ENCODE data around the gene SLC26A1.

The SLC26A1 gene

DNA sequence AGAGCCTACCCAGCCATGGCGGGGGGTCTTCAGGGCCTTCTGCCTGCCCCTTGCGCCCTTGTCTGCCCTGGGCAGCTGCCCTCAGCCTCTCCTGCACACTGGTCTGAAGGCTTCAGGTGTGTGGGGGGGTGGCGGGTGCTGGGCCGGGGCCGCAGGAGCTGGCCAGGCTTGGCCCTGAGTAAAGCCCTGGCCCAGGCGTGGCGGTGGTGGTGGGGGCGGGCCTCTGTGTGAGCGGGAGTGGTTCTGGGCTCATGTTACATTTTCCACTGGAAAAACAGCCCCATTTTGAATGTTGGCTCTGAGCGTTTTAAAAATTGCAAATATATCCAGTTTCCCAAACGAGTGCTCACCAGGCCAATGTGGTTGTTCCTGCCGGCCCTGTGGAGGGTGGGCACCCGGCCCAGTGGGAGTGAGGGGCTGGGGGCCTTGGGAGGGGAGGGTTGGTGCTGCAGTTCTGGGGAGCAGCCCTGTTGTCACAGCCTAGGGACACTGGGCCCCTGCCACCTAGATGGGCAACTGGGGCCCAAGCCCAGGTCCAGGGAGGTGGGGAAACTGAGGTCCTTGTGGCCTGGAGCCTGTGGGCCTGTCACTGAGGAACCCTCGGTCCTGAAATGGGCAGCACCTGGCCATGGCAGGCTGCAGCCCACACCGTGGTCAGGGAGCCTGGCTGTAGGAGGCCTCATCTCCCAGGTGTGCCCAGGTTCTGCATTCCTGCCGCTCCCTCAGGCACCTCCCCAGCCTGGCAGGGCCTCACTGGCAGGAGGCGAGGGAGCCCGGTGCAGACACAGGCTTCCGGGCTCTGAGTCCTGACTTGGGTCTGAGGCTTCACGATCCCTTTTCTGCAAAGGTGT is 46.5 kb upstream of the SLC26A1 start:
- CTCF ChIA-PET: no interaction called here
- no peak for DNase-seq (ENCODE audit: low read depth, low spot score)
- POLR2A ChIA-PET: no interaction called here
- TF ChIP-seq CTCF (IDR thresholded peaks at IDR 0.05; ENCODE audit: insufficient read depth, low read length, missing control alignments): no peak
- no peak overlapping the region for H3K4me3 ChIP-seq (ENCODE audit: low read depth, low read length)

- POLR2A ChIA-PET: no interaction called here
- H3K4me3 ChIP-seq (ENCODE audit: low read depth, low read length): no peak overlapping the region
- no peak for TF ChIP-seq CTCF (IDR thresholded peaks at IDR 0.05; ENCODE audit: insufficient read depth, low read length, missing control alignments)
- CTCF ChIA-PET: no interaction called here
- no peak for DNase-seq (ENCODE audit: low read depth, low spot score)
Measured at GRCh38 chr4:1038948-1039492, 45.8 kb upstream of the SLC26A1 start.

DNA sequence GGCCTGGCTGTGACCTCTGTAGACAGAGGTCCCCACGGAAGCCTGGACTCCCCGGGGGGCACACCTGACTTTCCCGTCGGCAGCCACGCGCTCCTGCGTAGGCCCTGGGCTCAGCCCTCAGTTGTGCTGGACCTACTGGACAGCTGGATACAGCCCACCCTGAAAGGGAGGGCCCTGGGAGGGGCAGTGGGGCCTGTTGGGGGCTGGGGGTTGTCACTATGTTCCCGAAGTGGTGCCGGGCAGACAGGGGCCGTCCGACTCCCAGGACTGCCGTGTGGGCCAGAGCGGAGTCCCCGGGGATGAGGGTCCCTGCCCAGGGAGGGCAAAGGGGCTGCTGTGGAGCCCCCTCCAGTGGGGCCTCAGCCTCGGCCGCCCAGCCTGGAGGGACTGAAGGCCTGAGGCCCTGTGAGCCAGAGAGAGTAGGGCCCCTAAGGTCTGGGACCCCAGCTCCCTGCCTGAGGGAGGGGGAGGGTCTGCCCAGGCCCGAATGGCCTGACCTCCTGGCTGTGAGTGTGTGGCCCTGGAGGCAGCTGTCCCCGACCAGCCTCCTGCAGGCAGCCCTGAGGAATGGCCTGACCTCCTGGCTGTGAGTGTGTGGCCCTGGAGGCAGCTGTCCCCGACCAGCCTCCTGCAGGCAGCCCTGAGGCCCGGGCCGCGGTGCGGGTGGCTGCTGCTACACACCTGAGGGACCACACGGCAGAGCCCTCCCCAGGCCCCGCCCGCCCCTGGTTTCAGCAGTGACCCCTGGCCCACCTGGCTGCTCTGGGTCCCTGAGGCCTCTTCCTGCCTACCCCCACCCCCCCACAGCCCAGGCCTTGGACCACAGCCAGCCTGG is 44.0 kb upstream of the SLC26A1 start:
- CTCF ChIA-PET: interaction anchor here (0.5 to 0.9 kb wide), 2 partner anchors 9 to 42 kb away, joined by 3 to 4 read pairs; no protein-coding TSS in a partner anchor
- no peak overlapping the region for H3K4me3 ChIP-seq (ENCODE audit: low read depth, low read length)
- no peak for DNase-seq (ENCODE audit: low read depth, low spot score)
- no peak for TF ChIP-seq CTCF (IDR thresholded peaks at IDR 0.05; ENCODE audit: insufficient read depth, low read length, missing control alignments)
- POLR2A ChIA-PET: no interaction called here

- CTCF ChIA-PET: interaction anchor here (0.5 kb wide), 1 partner anchor 43 kb away, joined by 3 read pairs; no protein-coding TSS in a partner anchor
- DNase-seq (ENCODE audit: low read depth, low spot score): no peak
- no peak for TF ChIP-seq CTCF (IDR thresholded peaks at IDR 0.05; ENCODE audit: insufficient read depth, low read length, missing control alignments)
- POLR2A ChIA-PET: no interaction called here
- H3K4me3 ChIP-seq (ENCODE audit: low read depth, low read length): no peak overlapping the region
Measured at GRCh38 chr4:1036095-1036494, 42.9 kb upstream of the SLC26A1 start.

GRCh38 chr4:1035510-1035909 is 42.3 kb upstream of the SLC26A1 start:
- POLR2A ChIA-PET: no interaction called here
- no peak for TF ChIP-seq CTCF (IDR thresholded peaks at IDR 0.05; ENCODE audit: insufficient read depth, low read length, missing control alignments)
- no peak for DNase-seq (ENCODE audit: low read depth, low spot score)
- CTCF ChIA-PET: no interaction called here
- H3K4me3 ChIP-seq (ENCODE audit: low read depth, low read length): no peak overlapping the region
